Bronchial epithelial cell (primary cell): Measurements from ENCODE around the gene DNM3. TPM values are rescaled to one million over a fixed set of nuclear protein-coding genes. Genes with fewer than 3 reads are reported as not detected.

Experiments
- DNase-seq: peaks from one replicate; pipeline ENCODE4 v3.0.0-alpha.2; 2010; ENCODE audit warnings: low read depth
- FAIRE-seq: peaks from 2 replicates; lab custom pipeline; 2011; peaks lifted over from hg19 to GRCh38; lab: Jason Lieb, UNC
- H3K27me3 ChIP-seq: 2 replicates; pipeline ENCODE4 v1.5.1; 2011; ENCODE audit warnings: low read length; ENCODE audit not compliant: control insufficient read depth, insufficient read depth
- H3K36me3 ChIP-seq: 2 replicates; pipeline ENCODE4 v1.5.1; 2011; ENCODE audit warnings: low read length; ENCODE audit not compliant: control insufficient read depth, insufficient read depth
- H3K4me3 ChIP-seq: 2 replicates; pipeline ENCODE4 v1.5.1; 2011; ENCODE audit warnings: mild to moderate bottlenecking, low read depth, low read length, control low read depth
- total RNA-seq: library from RNA; depleted of rRNA; stranded (reverse); fragments of >200 nt; gene quantifications from 2 replicates; pipeline ENCODE4 v1.2.1, GENCODE V29; 2014
- TF ChIP-seq, protein P1 (sequence below): IDR thresholded peaks from 2 replicates; pipeline ENCODE4 v1.5.1; 2011; ENCODE audit warnings: mild to moderate bottlenecking, moderate library complexity, low read length, control low read depth, inconsistent platforms; ENCODE audit not compliant: insufficient read depth, severe bottlenecking

The DNM3 gene
- total RNA-seq, 1 donor from 2014 or later = 1.3 TPM

DNA sequence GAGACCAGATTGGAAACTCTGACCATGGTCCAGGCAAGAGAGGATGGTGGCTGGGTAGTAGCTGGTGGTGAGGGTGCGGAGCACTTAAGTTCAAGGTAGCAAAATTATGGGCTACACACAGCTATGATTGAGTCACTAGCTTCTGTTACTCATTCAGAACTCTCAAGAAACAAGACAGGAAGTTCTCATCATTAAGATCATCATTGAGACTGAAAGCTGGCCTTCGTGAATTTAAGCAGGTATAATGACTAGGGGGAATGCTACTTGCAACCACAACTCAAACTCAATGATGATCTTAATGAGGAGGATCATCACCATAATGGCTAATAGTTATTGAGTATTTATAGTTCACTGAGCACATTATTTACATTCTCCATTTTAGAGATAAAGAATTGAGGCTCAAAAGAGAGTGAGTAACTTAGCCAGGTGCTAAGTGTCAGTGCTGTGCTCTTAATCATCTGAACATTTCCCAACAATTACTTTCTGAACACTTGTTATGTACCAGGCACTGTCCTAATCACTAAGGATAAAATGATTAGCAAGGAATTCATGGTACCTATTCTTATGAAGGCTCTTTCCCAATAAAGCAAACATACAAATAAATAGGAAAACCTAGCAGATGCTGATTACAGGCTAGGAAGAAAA lies 292.9 kb downstream of the DNM3 start:
- no peaks in the 10 kb centered on the region for H3K27me3 ChIP-seq
- no peak overlapping the region for H3K4me3 ChIP-seq
- H3K36me3 ChIP-seq = no peaks in the 10 kb centered on the region
- TF ChIP-seq, protein P1, sequence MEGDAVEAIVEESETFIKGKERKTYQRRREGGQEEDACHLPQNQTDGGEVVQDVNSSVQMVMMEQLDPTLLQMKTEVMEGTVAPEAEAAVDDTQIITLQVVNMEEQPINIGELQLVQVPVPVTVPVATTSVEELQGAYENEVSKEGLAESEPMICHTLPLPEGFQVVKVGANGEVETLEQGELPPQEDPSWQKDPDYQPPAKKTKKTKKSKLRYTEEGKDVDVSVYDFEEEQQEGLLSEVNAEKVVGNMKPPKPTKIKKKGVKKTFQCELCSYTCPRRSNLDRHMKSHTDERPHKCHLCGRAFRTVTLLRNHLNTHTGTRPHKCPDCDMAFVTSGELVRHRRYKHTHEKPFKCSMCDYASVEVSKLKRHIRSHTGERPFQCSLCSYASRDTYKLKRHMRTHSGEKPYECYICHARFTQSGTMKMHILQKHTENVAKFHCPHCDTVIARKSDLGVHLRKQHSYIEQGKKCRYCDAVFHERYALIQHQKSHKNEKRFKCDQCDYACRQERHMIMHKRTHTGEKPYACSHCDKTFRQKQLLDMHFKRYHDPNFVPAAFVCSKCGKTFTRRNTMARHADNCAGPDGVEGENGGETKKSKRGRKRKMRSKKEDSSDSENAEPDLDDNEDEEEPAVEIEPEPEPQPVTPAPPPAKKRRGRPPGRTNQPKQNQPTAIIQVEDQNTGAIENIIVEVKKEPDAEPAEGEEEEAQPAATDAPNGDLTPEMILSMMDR = no peak
- peak; percentile 83 for DNase-seq
- no peak for FAIRE-seq

DNA sequence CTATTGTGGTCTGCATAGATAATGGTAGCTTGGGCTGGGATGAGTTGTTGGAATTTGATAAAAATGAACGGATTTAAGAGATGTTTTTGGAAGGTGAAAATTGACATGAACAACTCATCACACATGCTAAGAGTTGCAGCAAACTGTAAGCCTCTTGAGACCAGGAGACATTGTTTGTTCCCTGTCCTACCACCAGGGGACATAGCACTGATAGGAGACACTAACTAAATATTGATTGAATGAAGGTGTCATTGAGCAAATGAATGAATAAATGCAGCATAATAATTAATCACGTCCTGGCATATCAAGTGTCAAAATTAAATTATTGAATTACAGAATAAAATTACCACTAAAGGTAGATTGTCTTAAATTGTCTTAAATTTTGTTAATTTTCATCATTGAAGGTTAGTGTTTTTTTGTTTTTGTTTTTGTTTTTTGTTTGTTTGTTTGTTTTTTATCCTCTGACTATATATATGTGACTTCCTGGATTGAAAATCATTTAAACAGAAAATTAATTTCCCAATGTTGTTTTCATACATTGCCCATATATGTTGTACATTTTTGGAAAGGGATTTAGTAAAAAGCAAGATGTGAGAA lies 293.9 kb downstream of the DNM3 start:
- TF ChIP-seq, protein P1 = peak; percentile 40
- DNase-seq (no peak), FAIRE-seq (no peak)

DNA sequence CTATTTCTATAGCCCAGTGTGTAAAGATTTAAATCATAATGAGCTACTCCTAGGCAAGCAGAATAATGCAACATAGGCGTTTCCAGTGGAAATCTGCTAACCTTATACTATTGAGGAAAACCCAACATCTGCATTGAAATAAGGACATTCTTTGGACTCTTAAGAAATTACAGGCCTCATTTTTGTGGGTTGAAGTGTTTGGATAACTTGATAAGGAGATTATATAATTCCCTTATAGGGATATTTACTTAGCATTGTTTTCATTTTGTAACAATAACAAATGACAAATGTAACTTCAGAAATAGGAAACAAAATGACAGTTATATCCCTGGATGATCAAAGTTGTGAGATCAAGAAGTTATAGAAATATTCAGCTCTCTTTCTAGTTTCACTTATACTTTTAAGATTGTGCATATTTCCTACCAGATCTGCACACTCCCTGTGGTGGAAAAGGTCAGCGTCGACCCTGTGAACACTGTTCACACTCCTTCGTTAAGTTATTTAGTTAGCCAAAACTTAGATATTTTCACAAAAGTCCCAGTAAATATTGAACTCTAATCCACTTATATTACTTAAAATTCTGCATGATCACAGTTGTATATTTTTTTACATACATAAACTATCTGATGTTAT lies 294.8 kb downstream of the DNM3 start:
- FAIRE-seq = no peak

More for the DNA sequence above, 293.9 kb downstream of the DNM3 start:
- Histone ChIP-seq H3K27me3 (no peaks in the 10 kb centered on the region), H3K36me3 (no peaks in the 10 kb centered on the region), H3K4me3 (no peak overlapping the region)

DNA sequence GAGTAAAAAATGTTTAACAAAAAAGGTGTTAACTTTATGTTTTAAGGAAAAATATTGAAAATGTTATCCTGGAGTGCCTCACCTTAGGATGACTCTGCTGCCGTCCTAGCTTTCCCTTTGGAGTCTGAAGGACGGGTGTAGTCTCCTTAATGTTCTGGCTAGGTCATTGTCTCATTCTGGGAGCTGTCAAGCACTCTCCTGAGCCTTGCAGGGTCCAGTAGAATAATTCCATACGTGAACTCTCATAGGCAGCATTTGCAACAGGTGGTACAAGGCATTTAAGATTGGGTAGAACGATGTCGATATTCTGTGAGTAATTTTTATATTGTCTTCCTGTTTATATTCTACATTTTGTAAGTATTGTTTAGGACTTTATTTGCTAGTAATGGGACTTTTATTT lies 295.6 kb downstream of the DNM3 start:
- DNase-seq (no peak), FAIRE-seq (no peak)
- TF ChIP-seq, protein P1 = no peak
- Histone ChIP-seq H3K27me3 (no peaks in the 10 kb centered on the region), H3K4me3 (no peak overlapping the region), H3K36me3 (no peaks in the 10 kb centered on the region)

More for the DNA sequence above, 294.8 kb downstream of the DNM3 start:
- H3K4me3 ChIP-seq = no peak overlapping the region
- no peaks in the 10 kb centered on the region for H3K27me3 ChIP-seq
- no peaks in the 10 kb centered on the region for H3K36me3 ChIP-seq
- peak; percentile 44 for DNase-seq
- TF ChIP-seq, protein P1 = no peak

DNA sequence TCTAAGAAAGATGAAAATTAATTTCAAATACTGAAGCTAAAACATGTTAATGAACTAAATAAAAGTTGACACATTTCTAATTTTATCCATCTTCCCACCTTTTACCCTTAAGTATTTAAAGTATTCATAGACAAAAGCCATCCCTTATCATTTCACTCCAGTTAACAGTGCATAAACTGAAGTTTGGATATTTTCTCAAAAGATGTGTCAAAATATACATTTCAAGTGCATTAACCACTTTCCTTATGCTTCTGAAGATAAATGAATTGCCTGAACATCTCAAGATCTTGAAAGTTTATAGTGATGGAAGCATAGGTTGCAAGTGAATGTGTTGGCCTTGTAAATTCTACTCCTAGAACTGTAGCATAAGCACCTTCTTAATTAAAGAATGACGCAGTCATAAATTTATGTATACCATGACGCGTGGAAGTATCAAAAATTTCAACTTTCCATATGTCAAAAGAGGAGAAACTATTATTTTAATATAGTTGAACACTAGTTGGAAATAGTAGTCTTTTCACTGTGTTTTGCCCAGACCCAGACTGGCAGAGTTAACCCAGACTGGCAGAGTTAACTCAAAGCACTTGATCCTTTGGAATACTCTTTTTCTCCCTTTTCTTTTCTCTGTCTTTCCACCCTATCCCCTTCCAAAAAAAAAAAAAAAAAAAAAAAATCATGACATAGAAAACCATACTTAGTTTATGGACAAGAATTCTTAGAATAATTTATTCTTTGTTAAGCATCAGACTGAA lies 296.6 kb downstream of the DNM3 start:
- H3K27me3 ChIP-seq = no peaks in the 10 kb centered on the region
- H3K4me3 ChIP-seq = no peak overlapping the region
- FAIRE-seq = no peak
- no peak for DNase-seq
- no peaks in the 10 kb centered on the region for H3K36me3 ChIP-seq
- TF ChIP-seq, protein P1 = no peak
